Stromal cell of bone marrow (primary cell): ENCODE results near the gene KCNH6.

Experiments used
- DNase-seq: peaks from one replicate; pipeline ENCODE4 v3.0.0-alpha.2; 2012; ENCODE audit warnings: low read depth

The KCNH6 gene

DNA sequence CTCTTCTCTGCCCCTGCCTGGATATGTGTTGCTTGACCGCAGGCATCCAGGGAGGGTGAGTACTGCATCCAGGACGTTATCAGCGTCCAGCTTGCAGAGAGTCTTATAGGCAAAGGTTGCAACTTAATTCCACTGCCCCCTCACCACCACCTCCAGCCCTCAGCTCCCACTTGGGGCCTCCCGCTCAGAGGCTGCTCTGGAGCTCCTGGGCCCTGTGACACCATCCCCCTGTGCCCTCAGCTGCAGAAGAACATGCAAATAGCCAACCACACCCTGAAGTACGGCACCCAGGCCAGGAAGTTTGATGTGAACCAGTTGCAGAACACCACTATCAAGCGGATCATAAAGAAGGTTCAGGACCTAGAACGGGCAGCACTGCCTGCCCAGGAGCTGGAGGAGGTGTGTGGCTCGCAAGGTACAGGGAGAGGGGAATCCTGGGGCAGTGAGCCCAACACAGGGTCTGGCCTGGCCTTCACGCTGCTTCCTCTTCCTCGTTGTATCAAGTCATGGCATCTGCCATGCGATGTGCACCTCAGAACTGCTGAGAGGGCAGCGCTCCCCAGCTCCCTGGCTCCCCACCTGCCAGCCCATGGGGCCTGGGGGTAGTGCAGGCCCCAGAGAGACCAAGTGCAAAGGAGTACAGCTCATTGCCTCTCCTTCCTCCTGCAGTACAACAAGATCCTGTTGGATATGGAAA lies 36.7 kb upstream of the KCNH6 start:
- no peak for DNase-seq

DNA sequence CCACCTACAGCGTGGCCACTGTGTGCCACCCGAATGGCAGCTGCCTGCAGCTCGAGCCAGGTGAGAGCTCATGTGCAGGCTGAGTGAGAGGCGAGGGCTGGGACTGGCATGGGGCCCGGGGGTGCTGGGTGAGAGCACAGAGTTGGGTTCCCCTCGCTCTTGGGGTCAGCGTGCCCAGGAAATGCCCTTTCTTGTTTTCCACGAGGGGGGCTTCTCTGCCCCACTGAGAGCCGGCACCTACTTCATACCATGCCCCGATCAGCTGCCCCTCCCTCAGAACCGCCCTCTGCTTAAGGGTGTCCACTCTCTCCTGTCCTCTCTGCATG lies 36.2 kb upstream of the KCNH6 start:
- DNase-seq: no peak

DNA sequence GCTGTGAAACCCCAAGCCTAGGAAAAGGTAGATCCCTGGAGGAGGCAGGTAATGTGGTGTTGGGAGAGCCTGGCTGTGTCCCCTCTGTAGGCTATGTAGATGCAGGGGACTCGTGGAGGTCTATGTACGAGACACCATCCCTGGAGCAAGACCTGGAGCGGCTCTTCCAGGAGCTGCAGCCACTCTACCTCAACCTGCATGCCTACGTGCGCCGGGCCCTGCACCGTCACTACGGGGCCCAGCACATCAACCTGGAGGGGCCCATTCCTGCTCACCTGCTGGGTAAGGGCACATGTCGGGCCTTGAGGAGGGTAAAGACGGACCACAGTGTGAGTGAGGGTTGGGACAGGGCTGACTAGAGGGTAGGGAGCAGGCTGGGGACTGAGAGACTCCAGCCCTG lies 34.3 kb upstream of the KCNH6 start:
- no peak for DNase-seq

DNA sequence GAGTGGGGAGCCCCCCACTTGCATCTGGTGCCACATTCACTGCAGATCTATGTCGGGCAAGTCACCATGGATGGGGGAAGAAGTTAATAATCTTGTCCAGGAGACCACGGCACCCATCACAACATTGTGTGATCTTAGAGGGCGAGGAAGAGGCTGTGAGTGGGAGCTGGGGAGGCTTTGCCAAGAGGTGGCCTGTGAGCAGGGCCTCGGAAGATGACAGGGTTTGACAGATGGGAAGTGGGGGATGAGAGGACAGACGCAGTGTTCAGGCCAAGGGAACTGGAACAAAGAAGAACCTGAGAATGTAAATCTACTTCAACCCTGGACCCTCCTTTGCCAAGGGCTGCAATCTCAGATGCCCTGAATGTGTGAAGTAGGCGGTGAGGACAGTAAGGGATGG lies 33.9 kb upstream of the KCNH6 start:
- DNase-seq: no peak

DNA sequence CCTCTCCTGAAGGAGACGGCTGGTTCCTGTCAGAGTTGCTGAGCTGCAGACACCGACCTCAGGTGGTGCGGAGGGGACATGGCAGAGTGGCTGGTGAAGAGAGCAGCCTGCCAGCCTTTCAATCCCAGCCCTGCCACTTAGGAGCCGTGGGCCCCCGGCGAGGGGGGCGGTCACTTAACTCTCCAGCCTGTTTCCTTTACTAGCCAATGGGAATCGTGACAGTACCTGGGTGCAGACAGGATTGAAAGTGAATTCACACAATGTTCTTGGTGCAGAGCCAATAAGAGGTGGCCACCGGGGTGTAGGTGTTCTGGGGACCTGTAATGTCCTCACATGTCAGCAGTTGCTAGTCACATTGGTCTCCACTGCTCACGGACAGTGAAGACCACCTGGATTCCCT lies 32.8 kb upstream of the KCNH6 start:
- no peak for DNase-seq

DNA sequence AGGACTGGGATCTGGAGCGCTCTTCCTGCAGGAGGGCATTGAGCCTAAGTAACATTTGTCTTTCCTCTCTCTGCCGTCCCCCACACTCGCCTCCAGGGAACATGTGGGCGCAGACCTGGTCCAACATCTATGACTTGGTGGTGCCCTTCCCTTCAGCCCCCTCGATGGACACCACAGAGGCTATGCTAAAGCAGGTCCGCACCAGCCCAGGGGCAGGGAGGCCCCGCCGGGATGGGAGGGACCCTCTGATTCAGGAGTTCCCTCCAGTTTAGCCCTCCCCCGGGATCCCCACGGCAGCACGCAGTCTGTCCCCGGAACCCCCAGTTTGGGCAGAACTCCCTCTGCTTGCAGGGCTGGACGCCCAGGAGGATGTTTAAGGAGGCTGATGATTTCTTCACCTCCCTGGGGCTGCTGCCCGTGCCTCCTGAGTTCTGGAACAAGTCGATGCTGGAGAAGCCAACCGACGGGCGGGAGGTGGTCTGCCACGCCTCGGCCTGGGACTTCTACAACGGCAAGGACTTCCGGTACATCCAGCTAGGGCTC lies 32.2 kb upstream of the KCNH6 start:
- no peak for DNase-seq

DNA sequence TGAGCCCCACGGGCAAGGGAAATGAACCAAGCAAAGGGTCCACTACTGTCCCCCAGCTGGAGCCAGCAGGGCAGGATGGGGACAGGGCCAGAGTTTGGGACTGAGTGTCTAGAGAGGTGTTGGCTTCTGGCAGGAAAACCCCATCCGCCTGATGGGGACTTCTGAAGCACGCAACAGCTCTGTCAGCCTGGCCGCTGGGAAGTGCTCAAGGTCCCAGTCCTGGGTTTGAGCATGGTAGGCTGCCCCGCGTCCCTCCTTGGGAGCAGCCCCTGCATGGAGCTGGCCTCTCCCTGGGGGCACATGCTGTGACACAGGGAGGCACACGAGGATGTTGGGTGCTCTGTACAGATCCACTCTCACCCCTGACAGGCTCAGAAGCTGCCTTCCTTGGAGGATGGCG lies 31.7 kb upstream of the KCNH6 start:
- DNase-seq: no peak

DNA sequence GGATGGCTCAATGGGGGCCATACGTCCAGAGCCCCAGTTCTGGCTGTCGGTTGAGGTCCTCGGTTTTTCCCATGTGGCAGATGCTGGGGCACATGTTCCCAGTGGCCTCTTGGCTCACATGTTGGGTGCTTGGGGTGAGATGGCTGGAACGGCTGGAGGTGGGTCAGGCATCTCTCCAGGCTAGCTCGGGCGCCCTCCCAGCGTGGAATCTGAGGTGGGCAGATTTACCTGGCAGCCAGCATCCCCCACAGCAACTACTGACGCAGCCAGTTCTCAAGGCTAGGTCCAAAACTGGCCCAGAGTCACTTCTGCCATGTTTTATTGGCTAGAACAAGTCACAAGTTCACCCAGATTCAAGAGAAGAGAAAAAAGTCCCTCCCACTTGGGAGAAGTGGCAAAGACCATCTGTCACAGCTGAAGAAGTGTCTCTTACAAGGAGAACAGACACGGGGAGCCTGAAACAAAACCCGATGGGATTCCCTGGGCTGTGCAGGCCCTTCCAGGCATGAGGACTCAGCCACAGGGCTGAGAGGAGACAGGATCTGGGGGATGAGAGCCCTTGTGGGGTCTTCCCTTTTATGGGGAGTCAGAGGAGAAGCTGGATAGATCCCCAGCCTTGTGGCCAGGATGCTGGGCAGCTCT lies 31.1 kb upstream of the KCNH6 start:
- no peak for DNase-seq

DNA sequence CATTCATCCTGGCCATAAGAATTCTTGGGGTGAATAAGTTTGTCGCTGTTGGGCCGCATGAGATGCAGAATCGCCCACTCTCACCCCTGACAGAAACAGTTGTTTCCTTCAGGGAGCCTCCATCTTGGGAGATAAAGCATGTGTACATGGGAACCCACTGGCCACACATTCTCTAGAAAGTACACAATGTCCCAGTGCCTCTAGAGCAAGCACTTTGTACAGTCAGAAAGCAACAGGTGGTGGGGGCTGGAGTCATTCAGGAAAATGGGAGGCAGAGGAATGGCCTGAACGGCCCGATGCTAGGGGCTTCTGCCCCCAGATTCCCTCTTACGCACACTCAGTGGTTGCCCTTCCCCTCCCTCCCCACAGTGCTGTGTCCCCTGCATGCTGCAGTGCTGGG lies 30.2 kb upstream of the KCNH6 start:
- DNase-seq: no peak

DNA sequence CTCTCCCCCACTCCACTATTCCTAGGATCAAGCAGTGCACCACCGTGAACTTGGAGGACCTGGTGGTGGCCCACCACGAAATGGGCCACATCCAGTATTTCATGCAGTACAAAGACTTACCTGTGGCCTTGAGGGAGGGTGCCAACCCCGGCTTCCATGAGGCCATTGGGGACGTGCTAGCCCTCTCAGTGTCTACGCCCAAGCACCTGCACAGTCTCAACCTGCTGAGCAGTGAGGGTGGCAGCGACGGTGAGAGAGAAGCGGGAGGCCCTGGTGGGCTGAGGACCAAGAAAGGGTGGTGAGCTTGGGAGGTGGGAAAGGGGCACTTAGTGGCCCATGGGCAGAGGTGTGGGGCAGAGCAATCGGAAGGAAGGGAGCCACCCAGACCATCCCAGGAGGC lies 29.7 kb upstream of the KCNH6 start:
- DNase-seq: no peak

DNA sequence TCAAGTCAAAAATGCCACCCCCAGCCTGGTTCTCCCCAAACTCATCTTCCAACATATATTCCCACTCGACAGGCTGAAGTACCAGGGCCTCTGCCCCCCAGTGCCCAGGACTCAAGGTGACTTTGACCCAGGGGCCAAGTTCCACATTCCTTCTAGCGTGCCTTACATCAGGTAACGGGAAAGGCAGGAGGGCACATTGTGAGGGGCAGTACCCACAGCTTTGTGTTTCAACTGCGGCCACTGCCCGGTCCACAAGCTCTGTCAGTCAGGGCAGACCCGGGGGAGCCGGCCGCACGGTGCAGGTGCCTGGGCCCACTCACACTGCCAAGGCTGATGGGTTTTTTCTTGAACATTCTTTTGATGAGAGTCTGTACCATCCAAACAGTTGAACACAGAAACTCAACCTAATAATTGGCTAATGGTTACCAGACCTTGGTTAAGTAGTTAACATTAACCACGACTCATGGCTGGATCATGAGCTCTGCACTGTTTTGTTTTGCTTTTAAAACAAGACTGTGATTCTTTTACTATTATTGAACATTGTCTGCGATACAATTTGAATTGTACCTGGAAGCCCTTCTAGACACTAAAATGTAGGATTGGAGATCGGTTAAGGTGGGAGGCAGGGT lies 28.7 kb upstream of the KCNH6 start:
- DNase-seq: no peak

DNA sequence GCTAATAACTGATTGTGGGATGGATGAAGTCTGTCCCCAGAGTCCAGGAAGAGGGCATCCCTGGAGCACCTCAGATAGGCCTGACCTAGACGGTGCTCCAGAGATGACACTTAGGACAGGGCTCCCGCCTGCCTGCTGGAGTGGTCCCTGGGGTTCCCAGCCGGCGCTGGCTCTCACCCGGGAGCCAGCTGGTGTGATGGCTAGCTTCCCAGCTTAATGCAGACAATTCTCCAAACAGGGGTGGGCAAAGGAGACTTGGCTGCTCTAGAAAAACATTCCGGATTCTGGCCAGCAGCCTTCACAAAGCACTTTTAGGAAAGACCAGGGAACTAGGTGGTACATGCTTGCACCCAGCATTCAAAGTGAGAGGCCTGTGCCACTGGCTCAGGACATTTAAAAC lies 27.7 kb upstream of the KCNH6 start:
- no peak for DNase-seq

DNA sequence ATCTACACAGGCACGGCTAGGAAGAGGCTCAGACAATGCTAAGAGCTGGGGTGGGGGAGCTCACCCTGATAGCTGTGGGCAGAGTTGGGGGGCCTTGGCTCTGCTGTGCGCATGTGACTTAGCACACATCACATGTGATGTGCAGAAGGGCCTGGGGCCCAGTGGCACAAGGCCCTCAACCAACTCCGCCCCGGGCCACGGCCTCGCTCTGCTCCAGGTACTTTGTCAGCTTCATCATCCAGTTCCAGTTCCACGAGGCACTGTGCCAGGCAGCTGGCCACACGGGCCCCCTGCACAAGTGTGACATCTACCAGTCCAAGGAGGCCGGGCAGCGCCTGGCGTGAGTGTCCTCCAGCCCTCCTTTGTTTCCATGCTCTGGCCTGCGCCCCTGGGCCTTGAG lies 27.0 kb upstream of the KCNH6 start:
- no peak for DNase-seq

DNA sequence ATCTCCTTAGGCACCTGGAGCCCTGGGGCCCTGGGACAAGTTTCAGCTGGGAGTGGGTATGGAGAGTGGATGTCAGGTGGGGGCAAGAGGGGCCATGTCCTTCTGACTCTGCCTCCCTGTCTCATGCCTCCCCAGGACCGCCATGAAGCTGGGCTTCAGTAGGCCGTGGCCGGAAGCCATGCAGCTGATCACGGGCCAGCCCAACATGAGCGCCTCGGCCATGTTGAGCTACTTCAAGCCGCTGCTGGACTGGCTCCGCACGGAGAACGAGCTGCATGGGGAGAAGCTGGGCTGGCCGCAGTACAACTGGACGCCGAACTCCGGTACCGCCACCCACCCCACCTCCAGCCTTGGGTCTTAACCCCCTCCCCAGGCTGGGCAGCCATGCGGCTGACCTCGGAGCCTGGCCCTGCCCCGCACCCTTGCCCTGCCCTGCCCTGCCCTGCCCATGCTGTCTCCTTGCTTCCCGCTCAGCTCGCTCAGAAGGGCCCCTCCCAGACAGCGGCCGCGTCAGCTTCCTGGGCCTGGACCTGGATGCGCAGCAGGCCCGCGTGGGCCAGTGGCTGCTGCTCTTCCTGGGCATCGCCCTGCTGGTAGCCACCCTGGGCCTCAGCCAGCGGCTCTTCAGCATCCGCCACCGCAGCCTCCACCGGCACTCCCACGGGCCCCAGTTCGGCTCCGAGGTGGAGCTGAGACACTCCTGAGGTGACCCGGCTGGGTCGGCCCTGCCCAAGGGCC lies 26.3 kb upstream of the KCNH6 start:
- no peak for DNase-seq

DNA sequence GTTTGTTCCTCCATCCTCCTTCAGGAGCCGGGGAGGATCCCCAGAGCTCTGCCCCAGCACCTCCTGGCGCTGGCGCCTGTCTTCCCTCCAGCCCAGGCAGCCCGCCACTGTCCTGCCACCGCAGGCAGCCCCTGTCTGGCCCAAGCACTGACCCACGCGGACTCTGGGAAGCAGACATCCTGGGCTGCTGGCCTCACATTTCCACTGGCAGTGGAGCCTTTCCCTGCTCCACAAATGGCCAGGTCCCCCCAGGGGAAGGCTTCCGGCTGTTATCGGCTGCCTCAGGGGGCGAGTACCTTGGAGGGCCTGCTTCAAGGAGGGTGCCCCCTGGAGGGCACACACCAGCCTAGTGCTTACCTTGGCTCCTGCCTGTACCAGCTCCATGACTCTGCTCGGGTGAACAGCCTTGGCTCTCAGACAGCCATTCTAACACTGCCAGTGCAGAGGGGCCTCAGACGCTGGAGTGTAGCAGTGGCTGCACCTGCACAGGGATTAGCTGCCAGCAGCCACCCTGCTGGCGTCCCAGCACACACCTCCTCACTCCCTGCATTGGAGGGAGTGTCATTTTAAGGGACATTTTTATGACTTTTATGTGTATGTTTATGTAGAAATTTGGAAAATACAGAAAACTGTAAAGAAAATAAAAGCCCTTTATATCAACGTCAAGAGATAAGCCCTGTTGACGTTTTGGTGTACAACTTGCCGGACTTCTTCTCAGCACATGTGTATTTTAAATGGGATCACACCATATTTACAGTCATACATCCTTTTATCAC lies 25.3 kb upstream of the KCNH6 start:
- no peak for DNase-seq

DNA sequence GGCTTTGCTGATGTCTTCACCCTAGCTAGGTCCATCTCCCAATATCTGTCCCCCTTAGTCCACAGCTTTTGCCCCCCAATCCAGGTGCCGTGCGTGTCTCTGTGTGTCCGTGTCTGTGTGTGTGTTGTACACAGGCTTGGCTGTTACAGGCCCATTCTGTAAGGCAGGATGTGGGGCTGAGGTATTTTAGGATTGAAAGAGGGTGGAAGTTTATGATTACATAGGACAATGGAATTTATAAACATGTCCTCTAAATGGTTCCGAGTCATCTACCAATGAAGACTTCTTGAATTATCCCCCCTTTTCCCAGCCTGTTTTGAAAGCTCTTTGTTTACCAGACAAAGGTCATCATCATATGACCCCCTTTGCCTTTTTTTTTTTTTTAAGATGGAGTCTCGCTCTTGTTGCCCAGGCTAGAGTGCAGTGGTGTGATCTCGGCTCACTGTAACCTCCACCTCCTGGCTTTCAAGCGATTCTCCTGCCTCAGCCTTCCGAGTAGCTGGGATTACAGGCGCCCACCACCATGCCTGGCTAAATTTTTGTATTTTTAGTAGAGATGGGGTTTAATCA lies 24.4 kb upstream of the KCNH6 start:
- no peak for DNase-seq

DNA sequence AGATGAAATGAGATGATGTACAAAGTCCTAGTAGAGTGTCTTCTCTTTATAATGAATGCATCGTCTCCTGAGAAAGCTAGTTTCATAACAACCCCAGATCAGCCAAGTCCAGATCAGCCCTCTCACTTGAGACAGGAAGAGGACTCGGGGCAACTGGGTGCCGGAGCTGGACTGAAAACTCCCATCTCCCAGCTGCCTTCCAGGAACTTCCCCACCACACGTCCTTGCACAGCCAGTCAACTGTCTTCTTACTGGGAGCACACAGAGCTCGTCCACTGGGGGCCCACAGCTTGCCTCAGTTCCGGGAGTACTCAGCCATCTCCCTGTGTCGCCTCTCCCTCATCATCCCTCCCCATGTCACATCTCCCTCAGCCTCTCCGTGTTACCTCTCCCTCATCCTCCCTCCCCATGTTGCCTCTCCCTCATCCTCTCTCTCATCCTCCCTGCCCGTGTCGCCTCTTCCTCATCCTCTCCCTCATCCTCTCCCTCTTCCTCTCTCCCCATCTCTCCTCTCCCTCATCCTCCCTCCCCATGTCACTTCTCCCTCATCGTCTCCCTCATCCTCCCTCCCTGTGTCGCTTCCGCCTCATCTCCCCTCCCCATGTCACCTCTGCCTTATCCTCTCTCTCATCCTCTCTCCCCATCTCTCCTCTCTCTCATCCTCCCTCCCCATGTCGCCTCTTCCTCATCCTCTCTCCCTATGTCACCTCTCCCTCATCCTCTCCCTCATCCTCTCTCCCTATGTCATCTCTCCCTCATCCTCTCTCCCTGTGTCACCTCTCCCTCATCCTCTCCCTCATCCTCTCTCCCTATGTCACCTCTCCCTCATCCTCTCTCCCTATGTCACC lies 22.4 kb upstream of the KCNH6 start:
- DNase-seq: no peak

DNA sequence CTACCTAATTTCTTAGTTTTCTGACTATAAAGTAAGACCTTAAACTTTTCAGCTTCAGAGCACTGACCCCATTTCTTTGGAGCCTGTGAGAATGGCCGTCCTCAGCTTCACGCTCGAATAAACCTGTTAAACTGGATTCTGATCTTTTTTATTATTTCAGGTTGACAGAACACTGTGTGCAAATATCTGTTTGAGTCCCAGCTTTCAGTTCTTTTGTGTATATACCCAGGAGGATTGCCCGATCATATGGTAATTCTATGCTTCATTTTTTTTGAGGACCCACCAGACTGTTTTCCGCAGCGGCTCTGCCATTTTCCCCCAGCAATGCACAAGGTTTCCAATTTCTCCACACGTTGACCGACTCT lies 19.8 kb upstream of the KCNH6 start:
- DNase-seq: no peak

DNA sequence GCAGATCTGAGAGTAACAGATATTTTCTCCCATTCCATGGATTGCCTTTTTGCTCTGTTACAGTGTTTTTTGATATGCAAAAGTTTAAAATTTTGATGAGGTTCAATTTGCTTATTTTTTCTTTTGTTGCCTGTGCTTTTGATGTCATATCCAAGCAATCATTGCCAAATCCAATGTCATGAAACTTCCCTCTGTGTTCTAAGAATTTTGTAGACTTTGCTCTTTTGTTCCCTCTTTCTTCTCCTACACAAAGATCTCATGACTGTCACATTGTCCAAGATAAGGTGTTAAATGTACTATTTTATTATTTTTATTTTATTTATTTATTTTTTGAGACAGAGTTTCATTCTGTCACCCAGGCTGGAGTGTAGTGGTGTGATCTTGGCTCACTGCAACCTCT lies 18.9 kb upstream of the KCNH6 start:
- no peak for DNase-seq

DNA sequence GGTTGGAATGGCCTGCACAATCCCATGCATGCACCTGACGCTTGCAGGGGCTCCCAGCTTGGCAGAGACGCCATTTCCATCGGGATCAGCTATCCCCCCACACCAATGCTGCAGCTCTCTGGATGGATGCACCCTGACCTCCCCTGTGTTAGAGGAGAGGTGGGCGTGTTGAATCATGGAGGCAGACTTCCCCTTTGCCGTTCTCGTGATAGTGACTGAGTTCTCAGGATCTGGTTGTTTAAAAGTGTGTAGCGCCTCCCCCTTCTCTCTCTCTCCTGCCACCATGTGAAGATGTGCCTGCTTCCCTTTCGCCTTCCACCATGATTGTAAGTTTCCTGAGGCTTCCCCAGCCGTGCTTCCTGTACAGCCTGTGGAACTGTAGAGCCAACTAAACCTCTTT lies 17.8 kb upstream of the KCNH6 start:
- DNase-seq: no peak

DNA sequence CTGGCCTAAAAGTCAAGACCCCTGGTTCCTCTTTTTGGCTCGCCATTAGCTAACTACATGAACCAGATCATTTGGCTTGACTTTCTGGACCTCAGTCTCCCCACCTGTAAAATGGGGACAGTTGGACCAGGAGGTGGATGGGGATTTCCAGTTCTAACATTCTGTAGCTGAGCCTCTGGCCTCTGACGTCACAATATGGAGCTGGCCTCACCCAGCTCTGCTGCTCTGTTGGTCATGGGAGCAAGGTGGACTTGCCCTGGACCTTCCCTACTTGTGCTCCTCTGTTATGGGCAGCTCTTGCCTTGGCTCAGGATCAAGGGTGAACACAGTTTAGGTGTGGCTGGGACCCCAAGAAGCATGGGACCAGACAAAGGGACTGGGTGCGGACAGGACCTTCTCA lies 16.5 kb upstream of the KCNH6 start:
- DNase-seq: no peak
